Lower leg skin (tissue), 3 donors: Measurements from ENCODE around the gene RHBDL1.

Source experiments
- POLR2A ChIP-seq, 2 donors: fragments of 450-650 bp; IDR thresholded peaks; one replicate each; pipeline ENCODE4 v1.6.1; 2016 to 2017; ENCODE audit warnings: antibody characterized with exemption in 2 of 2, mild to moderate bottlenecking in 1 of 2, moderate library complexity in 1 of 2
- TF ChIP-seq, protein P1 (sequence below), 3 donors: fragments of 450-650 bp; IDR thresholded peaks; one replicate each; pipeline ENCODE4 v1.5.1; 2016; ENCODE audit warnings: antibody characterized with exemption in 3 of 3, mild to moderate bottlenecking in 3 of 3, moderate library complexity in 2 of 3

- TF ChIP-seq, protein P1, sequence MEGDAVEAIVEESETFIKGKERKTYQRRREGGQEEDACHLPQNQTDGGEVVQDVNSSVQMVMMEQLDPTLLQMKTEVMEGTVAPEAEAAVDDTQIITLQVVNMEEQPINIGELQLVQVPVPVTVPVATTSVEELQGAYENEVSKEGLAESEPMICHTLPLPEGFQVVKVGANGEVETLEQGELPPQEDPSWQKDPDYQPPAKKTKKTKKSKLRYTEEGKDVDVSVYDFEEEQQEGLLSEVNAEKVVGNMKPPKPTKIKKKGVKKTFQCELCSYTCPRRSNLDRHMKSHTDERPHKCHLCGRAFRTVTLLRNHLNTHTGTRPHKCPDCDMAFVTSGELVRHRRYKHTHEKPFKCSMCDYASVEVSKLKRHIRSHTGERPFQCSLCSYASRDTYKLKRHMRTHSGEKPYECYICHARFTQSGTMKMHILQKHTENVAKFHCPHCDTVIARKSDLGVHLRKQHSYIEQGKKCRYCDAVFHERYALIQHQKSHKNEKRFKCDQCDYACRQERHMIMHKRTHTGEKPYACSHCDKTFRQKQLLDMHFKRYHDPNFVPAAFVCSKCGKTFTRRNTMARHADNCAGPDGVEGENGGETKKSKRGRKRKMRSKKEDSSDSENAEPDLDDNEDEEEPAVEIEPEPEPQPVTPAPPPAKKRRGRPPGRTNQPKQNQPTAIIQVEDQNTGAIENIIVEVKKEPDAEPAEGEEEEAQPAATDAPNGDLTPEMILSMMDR (IDR thresholded peaks at IDR 0.05): no peak
- no peak for TF ChIP-seq POLR2A (IDR thresholded peaks at IDR 0.05)
Observed at GRCh38 chr16:669666-670065, 5.8 kb upstream of the RHBDL1 start.
